ENCODE results near the gene COPG1. TPM values are rescaled to one million over a fixed set of nuclear protein-coding genes. Genes with fewer than 3 reads are reported as not detected.
"Not testable (repeated sequence)": the region's sequence is repeated elsewhere in the genome, so short reads cannot be mapped to it uniquely, and the experiment has no call there.

The COPG1 gene
- 100 to 1,000 TPM; 131 to 138 TPM for total RNA-seq

DNA sequence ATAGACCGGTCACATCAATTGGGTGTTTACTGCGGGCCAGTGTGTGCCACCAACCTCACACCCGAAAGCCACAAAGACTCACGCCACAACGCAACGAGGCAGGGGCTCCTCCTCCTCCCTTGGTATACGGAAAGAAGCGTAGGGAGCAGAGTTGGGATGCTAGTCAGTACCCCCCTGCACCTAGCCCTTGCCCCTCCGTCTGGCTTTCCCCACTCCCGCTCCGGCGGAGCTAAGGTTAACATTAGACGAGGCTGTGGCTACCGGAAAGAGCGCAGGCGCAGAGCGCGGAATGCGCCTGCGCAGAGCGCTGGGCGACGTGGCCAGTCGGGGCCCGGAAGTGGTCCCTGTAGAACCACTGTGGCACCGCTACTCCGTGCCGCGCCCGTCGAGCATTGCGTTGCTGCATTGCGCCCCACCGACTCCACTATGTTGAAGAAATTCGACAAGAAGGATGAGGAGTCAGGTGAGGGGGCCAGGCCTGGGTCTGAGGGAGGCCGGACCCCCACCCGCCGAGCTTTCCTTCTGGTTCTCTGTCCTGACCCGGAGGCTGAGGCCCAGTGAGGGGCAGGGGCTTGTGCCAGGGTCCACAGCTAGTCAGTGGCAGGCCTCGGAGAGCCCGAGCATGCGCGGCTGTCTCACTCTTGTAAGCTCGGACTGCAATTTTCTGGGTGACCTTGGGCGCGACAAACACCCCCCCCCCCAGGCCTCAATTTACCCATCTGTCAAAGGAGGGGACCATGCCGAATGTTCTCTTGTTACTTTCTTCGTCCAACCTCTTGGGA is at the start of gene COPG1:
Gene COPG1 (plus strand): TSS at position 323 of the 782 bp plus-strand sequence. CDS start 104 bp downstream, at position 427.
- H3K4me3 Mint-ChIP-seq, result peak within 1 kb of the TSS; percentile 99
- H3K27me3 Mint-ChIP-seq, result no peaks in the 10 kb centered on the region
- H3K9me3 Mint-ChIP-seq, result no peaks in the 10 kb centered on the region
- ATAC-seq (ENCODE audit: low read depth) (peak; percentile 92), DNase-seq (peak; percentile 94)
- H3K4me1 Mint-ChIP-seq, result peaks cover 42% of the 10 kb centered on the region
- H3K36me3 Mint-ChIP-seq, result peaks cover 28% of the 10 kb centered on the region
- POLR2A ChIA-PET, result interaction anchor here (0.6 to 2.6 kb wide), 32 partner anchors 10 to 462 kb away, joined by 3 to 26 read pairs (median 4); partner anchors contain the start of genes CNBP, HMCES and RAB43
- H3K27ac Mint-ChIP-seq, result peak within 1 kb of the TSS; percentile 98

DNA sequence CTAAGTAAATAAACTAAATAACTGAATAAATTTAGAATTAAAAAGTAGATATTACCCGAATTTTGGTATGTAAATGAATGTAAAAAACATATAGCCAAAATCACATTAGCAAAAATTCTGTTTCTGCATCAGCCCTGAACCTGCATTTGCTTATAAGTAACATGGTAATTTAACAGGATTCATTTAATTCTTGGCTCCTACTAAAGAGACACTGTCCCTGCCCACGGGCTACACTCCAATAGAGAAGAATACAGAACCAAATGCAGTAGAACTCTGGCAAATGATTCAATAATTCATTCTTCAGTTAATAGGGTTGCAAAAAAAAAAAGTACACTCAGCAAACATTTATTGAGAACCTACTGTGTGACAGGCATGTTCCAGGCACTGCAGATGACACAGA is 44.9 kb upstream of the COPG1 start:
- Mint-ChIP-seq H3K4me3 (no peak overlapping the region), H3K9me3 (no peaks in the 10 kb centered on the region), H3K4me1 (peaks cover 2% of the 10 kb centered on the region), H3K27me3 (no peaks in the 10 kb centered on the region), H3K36me3 (peaks cover 6% of the 10 kb centered on the region), H3K27ac (no peak overlapping the region)
- POLR2A ChIA-PET, result interaction anchor here (0.8 kb wide), 2 partner anchors 8 to 20 kb away, joined by 4 to 11 read pairs; no protein-coding TSS in a partner anchor
- no peak for DNase-seq
- no peak for ATAC-seq (ENCODE audit: low read depth)

GRCh38 chr3:129205109-129205832 is 44.1 kb upstream of the COPG1 start:
- no peaks in the 10 kb centered on the region for H3K27me3 Mint-ChIP-seq
- H3K36me3 Mint-ChIP-seq, result peaks cover 2% of the 10 kb centered on the region
- H3K4me3 Mint-ChIP-seq, result no peak overlapping the region
- H3K9me3 Mint-ChIP-seq, result no peaks in the 10 kb centered on the region
- POLR2A ChIA-PET, result no interaction called here
- DNase-seq, result no peak
- ATAC-seq (ENCODE audit: low read depth), result no peak
- H3K4me1 Mint-ChIP-seq, result peaks cover 2% of the 10 kb centered on the region
- no peak overlapping the region for H3K27ac Mint-ChIP-seq

DNA sequence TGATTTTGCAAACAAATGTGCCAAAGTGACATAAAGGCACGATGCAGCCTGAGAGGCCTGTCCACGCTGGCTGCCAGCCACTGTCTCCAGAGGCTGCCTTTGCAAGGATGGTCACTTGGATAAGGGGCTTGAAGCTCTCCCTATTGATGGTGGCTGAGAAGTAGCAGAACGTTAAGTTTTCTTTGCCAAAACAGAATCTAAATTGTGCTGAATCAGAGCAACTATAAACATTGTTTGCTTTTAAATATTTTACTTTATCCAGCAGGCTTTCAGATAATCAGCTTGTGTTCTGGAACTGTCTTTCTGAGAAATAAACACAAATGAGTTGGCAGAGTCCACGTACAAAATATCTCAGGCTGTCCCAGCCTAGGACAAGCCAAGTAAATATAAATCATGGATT is 41.9 kb upstream of the COPG1 start:
- Mint-ChIP-seq H3K36me3 (no peaks in the 10 kb centered on the region), H3K4me1 (peaks cover 3% of the 10 kb centered on the region)
- POLR2A ChIA-PET, result no interaction called here

DNA sequence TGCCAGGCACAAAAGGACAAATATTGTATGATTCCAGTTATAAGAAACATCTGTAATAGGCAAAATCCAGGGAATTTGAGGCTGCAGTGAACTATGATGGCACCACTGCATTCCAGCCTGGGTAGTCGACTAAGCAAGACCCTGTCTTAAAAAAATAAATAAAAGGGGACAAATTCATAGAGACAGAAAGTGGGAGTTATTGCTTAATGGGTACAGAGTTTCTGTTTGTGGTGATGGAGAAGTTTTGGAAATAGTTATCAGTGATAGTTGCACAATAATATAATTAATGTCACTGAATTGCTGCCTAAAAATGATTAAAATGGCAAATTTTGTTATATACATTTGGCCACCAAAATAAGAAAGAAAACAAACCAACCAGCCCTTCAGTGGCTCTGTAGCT is 38.1 kb upstream of the COPG1 start:
- Mint-ChIP-seq H3K9me3 (no peaks in the 10 kb centered on the region), H3K36me3 (no peaks in the 10 kb centered on the region), H3K4me3 (no peak overlapping the region), H3K27ac (no peak overlapping the region), H3K27me3 (peaks cover 7% of the 10 kb centered on the region), H3K4me1 (peaks cover 3% of the 10 kb centered on the region)
- POLR2A ChIA-PET, result no interaction called here
- no peak for ATAC-seq (ENCODE audit: low read depth)
- no peak for DNase-seq

More for the DNA sequence above, 41.9 kb upstream of the COPG1 start:
- Mint-ChIP-seq H3K27ac (no peak overlapping the region), H3K9me3 (no peaks in the 10 kb centered on the region), H3K27me3 (peaks cover 4% of the 10 kb centered on the region), H3K4me3 (no peak overlapping the region)
- no peak for ATAC-seq (ENCODE audit: low read depth)
- DNase-seq, result no peak

GRCh38 chr3:129211772-129212171 is 37.6 kb upstream of the COPG1 start:
- Mint-ChIP-seq H3K4me1 (peaks cover 3% of the 10 kb centered on the region), H3K27me3 (peaks cover 7% of the 10 kb centered on the region), H3K27ac (no peak overlapping the region), H3K36me3 (no peaks in the 10 kb centered on the region), H3K4me3 (no peak overlapping the region), H3K9me3 (no peaks in the 10 kb centered on the region)
- ATAC-seq (ENCODE audit: low read depth), result no peak
- no peak for DNase-seq
- POLR2A ChIA-PET, result no interaction called here

DNA sequence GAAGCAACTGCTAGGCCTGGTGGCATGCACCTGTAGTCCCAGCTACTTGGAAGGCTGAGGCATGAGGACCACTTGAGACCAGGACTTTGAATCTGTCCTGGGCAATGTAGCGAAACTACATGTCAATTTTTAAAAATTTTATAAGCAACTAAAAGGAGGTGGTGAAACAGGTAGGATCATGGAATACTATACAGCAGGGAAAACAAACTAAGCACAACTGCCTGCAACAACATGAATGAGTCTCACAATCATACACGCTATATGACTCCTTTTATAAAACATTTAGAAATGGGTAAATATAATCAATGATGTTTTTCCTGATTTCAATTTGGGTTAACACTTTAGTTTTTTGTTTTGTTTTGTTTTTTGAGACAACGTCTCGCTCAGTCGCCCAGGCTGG is 36.2 kb upstream of the COPG1 start:
- Mint-ChIP-seq H3K4me3 (no peak overlapping the region), H3K9me3 (no peaks in the 10 kb centered on the region), H3K27me3 (peaks cover 7% of the 10 kb centered on the region), H3K4me1 (peaks cover 2% of the 10 kb centered on the region), H3K27ac (no peak overlapping the region), H3K36me3 (no peaks in the 10 kb centered on the region)
- POLR2A ChIA-PET, result interaction anchor here (0.6 kb wide), 1 partner anchor 11 kb away, joined by 4 read pairs; no protein-coding TSS in a partner anchor
- no peak for ATAC-seq (ENCODE audit: low read depth)
- DNase-seq, result no peak

DNA sequence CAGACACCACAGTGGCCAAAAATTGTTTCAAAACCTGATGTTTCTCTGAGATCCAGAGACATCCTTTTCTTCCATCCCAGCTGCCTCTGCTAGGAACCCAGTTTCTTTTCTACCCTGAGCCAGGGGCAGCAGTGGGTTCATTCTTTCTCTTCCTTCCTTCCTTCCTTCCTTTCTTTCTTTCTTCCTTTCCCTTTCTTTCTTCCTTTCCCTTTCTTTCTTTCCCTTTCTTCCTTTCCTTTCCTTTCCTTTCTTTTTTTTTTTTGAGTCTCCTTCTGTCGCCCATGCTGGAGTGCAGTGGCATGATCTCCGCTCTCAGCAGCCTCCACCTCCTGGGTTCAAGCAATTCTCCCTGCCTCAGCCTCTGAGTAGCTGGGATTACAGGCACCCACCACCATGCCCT is 30.7 kb upstream of the COPG1 start:
- H3K36me3 Mint-ChIP-seq, result no peaks in the 10 kb centered on the region
- DNase-seq (no peak), ATAC-seq (ENCODE audit: low read depth) (no peak)
- POLR2A ChIA-PET, result no interaction called here
- H3K9me3 Mint-ChIP-seq, result no peaks in the 10 kb centered on the region
- H3K4me3 Mint-ChIP-seq, result no peak overlapping the region
- H3K27me3 Mint-ChIP-seq, result peaks cover 7% of the 10 kb centered on the region
- H3K27ac Mint-ChIP-seq, result no peak overlapping the region
- H3K4me1 Mint-ChIP-seq, result no peaks in the 10 kb centered on the region

GRCh38 chr3:129224387-129224786 is 25.0 kb upstream of the COPG1 start:
- POLR2A ChIA-PET, result interaction anchor here (0.5 to 2.2 kb wide), 13 partner anchors 8 to 233 kb away, joined by 3 to 18 read pairs (median 6); partner anchors contain the start of genes CNBP, COPG1 and EFCC1
- H3K9me3 Mint-ChIP-seq; H3K4me3 Mint-ChIP-seq; H3K27me3 Mint-ChIP-seq; H3K36me3 Mint-ChIP-seq; ATAC-seq (ENCODE audit: low read depth); DNase-seq; H3K27ac Mint-ChIP-seq: not testable (repeated sequence)
- peaks cover 36% of the 10 kb centered on the region for H3K4me1 Mint-ChIP-seq

GRCh38 chr3:129224984-129225393 is 24.4 kb upstream of the COPG1 start:
- H3K27me3 Mint-ChIP-seq, result no peaks in the 10 kb centered on the region
- peak overlapping the region; percentile 73 for H3K4me3 Mint-ChIP-seq

GRCh38 chr3:129226374-129226773 is 23.0 kb upstream of the COPG1 start:
- POLR2A ChIA-PET, result interaction anchor here (0.7 to 2.2 kb wide), 3 partner anchors 10 to 23 kb away, joined by 3 to 12 read pairs (median 6); partner anchors contain the start of gene COPG1
- no peak for ATAC-seq (ENCODE audit: low read depth)
- Mint-ChIP-seq H3K4me1 (peaks cover 51% of the 10 kb centered on the region), H3K27ac (peak overlapping the region; percentile 64), H3K4me3 (peak overlapping the region; percentile 28), H3K9me3 (no peaks in the 10 kb centered on the region), H3K36me3 (no peaks in the 10 kb centered on the region), H3K27me3 (no peaks in the 10 kb centered on the region)
- DNase-seq, result no peak

More at GRCh38 chr3:129224984-129225393, 24.4 kb upstream of the COPG1 start:
- Mint-ChIP-seq H3K4me1 (peaks cover 41% of the 10 kb centered on the region), H3K9me3 (no peaks in the 10 kb centered on the region), H3K27ac (peak overlapping the region; percentile 88), H3K36me3 (no peaks in the 10 kb centered on the region)
- POLR2A ChIA-PET, result interaction anchor here (0.5 to 2.2 kb wide), 13 partner anchors 9 to 233 kb away, joined by 3 to 18 read pairs (median 6); partner anchors contain the start of genes CNBP, COPG1 and EFCC1
- DNase-seq, result no peak
- peak; percentile 74 for ATAC-seq (ENCODE audit: low read depth)

- no peak overlapping the region for H3K4me3 Mint-ChIP-seq
- POLR2A ChIA-PET, result interaction anchor here (2.1 to 2.3 kb wide), 2 partner anchors 10 to 108 kb away, joined by 8 to 9 read pairs; partner anchors contain the start of gene RAB43
Observed at GRCh38 chr3:129228891-129229585, 20.4 kb upstream of the COPG1 start.

More at GRCh38 chr3:129228891-129229585, 20.4 kb upstream of the COPG1 start:
- Mint-ChIP-seq H3K4me1 (peaks cover 61% of the 10 kb centered on the region), H3K27ac (peak overlapping the region; percentile 53), H3K27me3 (no peaks in the 10 kb centered on the region), H3K9me3 (no peaks in the 10 kb centered on the region), H3K36me3 (peaks cover 4% of the 10 kb centered on the region)
- DNase-seq (no peak), ATAC-seq (ENCODE audit: low read depth) (no peak)

Data from activated naive CD8-positive, alpha-beta T cell treated with anti-CD3 and anti-CD28 coated beads, Interleukin-2, amount 10 ng/mL, durations not matched to agents 7 days and 5 days (primary cell).